Measurements from ENCODE around the gene NR1H3.

Gene NR1H3

GRCh38 chr11:47244448-47245350 lies 13.1 kb upstream of the NR1H3 start:
- no peak for DNase-seq

- DNase-seq = no peak
These were observed 12.0 kb upstream of the NR1H3 start for GRCh38 chr11:47245611-47246357.

- no peak for DNase-seq
These were observed 10.3 kb upstream of the NR1H3 start for GRCh38 chr11:47247502-47247901.

GRCh38 chr11:47248304-47248663 lies 9.5 kb upstream of the NR1H3 start:
- DNase-seq = no peak

- DNase-seq = peak; percentile 81
These were observed 9.0 kb upstream of the NR1H3 start, which contains the start of gene ACP2 for GRCh38 chr11:47248664-47249377. ACP2 (minus strand) TSS chr11:47248814; CDS start chr11:47248789, 25 bp downstream.

GRCh38 chr11:47249378-47249715 lies 8.4 kb upstream of the NR1H3 start:
- no peak for DNase-seq

GRCh38 chr11:47251751-47252150 lies 6.0 kb upstream of the NR1H3 start:
- no peak for DNase-seq

- DNase-seq = no peak
These were observed 4.1 kb upstream of the NR1H3 start for GRCh38 chr11:47253660-47254059.

- DNase-seq = no peak
These were observed 3.4 kb upstream of the NR1H3 start for GRCh38 chr11:47254386-47254785.

GRCh38 chr11:47256374-47256773 lies 1.4 kb upstream of the NR1H3 start:
- no peak for DNase-seq

- DNase-seq = no peak
These were observed 649 bp upstream of the NR1H3 start for GRCh38 chr11:47257177-47257516.

GRCh38 chr11:47258317-47258902 lies 614 bp downstream of the NR1H3 start:
- DNase-seq = no peak

GRCh38 chr11:47259232-47259977 lies 1.6 kb downstream of the NR1H3 start:
- DNase-seq = no peak

- no peak for DNase-seq
These were observed 2.6 kb downstream of the NR1H3 start for GRCh38 chr11:47260366-47260765.

GRCh38 chr11:47261291-47261800 lies 3.5 kb downstream of the NR1H3 start:
- DNase-seq = no peak

GRCh38 chr11:47264119-47264518 lies 6.3 kb downstream of the NR1H3 start:
- DNase-seq = no peak

GRCh38 chr11:47264521-47264920 lies 6.7 kb downstream of the NR1H3 start:
- no peak for DNase-seq

- DNase-seq = no peak
These were observed 10.1 kb downstream of the NR1H3 start for GRCh38 chr11:47267876-47268275.

- DNase-seq = no peak
These were observed 10.7 kb downstream of the NR1H3 start for GRCh38 chr11:47268448-47269001.

- DNase-seq = peak; percentile 97
These were observed 11.4 kb downstream of the NR1H3 start for GRCh38 chr11:47269002-47269828.

- DNase-seq = peak; percentile 95
These were observed 12.1 kb downstream of the NR1H3 start, which contains the start of gene MADD for GRCh38 chr11:47269829-47270305. MADD (plus strand) TSS chr11:47270133.
